Gastrocnemius medialis (tissue), 4 donors: ENCODE measurements around the gene C5orf47.

Source experiments
- POLR2A ChIP-seq, 2 donors: fragments of 450-650 bp; IDR thresholded peaks; one replicate each; pipeline ENCODE4 v1.6.1; 2017; ENCODE audit warnings: antibody characterized with exemption in 2 of 2, mild to moderate bottlenecking in 2 of 2, moderate library complexity in 2 of 2
- TF ChIP-seq, protein P1 (sequence below), 5 experiments: fragments of 450-650 bp in 3 of 5; fragments of 200-600 bp in 2 of 5; sonication (generic) in 2 of 5; IDR thresholded peaks in 4 of 5; conservative IDR thresholded peaks in 1 of 5; 1 replicate in 4 of 5; 2 replicates in 1 of 5; pipeline ENCODE4 v1.5.1; 2016 to 2019; ENCODE audit warnings: antibody characterized with exemption in 5 of 5, mild to moderate bottlenecking in 3 of 5, moderate library complexity in 3 of 5

- TF ChIP-seq, protein P1, sequence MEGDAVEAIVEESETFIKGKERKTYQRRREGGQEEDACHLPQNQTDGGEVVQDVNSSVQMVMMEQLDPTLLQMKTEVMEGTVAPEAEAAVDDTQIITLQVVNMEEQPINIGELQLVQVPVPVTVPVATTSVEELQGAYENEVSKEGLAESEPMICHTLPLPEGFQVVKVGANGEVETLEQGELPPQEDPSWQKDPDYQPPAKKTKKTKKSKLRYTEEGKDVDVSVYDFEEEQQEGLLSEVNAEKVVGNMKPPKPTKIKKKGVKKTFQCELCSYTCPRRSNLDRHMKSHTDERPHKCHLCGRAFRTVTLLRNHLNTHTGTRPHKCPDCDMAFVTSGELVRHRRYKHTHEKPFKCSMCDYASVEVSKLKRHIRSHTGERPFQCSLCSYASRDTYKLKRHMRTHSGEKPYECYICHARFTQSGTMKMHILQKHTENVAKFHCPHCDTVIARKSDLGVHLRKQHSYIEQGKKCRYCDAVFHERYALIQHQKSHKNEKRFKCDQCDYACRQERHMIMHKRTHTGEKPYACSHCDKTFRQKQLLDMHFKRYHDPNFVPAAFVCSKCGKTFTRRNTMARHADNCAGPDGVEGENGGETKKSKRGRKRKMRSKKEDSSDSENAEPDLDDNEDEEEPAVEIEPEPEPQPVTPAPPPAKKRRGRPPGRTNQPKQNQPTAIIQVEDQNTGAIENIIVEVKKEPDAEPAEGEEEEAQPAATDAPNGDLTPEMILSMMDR (IDR thresholded peaks at IDR 0.05 in 4 of 5, conservative IDR thresholded peaks at IDR 0.05 in 1 of 5), result peak; percentile 14 to 48 (median 34)
- no peak for TF ChIP-seq POLR2A (IDR thresholded peaks at IDR 0.05)
Observed at GRCh38 chr5:173984218-173984617, 4.8 kb upstream of the C5orf47 start.
